ENCODE measurements around the gene REXO2.

REXO2 gene

GRCh38 chr11:114440971-114441763, 1.9 kb downstream of the REXO2 start:
- DNase-seq, result no peak

GRCh38 chr11:114441921-114442320, 2.7 kb downstream of the REXO2 start:
- DNase-seq, result no peak

- DNase-seq, result no peak
Measured at GRCh38 chr11:114442536-114442935, 3.3 kb downstream of the REXO2 start.

GRCh38 chr11:114447444-114447843, 8.2 kb downstream of the REXO2 start:
- DNase-seq, result no peak

- DNase-seq, result no peak
Measured at GRCh38 chr11:114447892-114448291, 8.6 kb downstream of the REXO2 start.

- DNase-seq, result no peak
Measured at GRCh38 chr11:114448749-114449482, 9.6 kb downstream of the REXO2 start.

GRCh38 chr11:114449845-114450244, 10.6 kb downstream of the REXO2 start:
- no peak for DNase-seq

GRCh38 chr11:114452399-114452798, 13.1 kb downstream of the REXO2 start:
- no peak for DNase-seq

- DNase-seq, result no peak
Measured at GRCh38 chr11:114463999-114464398, 24.7 kb downstream of the REXO2 start.

- DNase-seq, result no peak
Measured at GRCh38 chr11:114466742-114467141, 27.5 kb downstream of the REXO2 start.

GRCh38 chr11:114472661-114473060, 33.4 kb downstream of the REXO2 start:
- no peak for DNase-seq

GRCh38 chr11:114478001-114478410, 38.7 kb downstream of the REXO2 start:
- no peak for DNase-seq

GRCh38 chr11:114478768-114479167, 39.5 kb downstream of the REXO2 start:
- no peak for DNase-seq

- no peak for DNase-seq
Measured at GRCh38 chr11:114479331-114479730, 40.1 kb downstream of the REXO2 start.

- no peak for DNase-seq
Measured at GRCh38 chr11:114482114-114482513, 42.8 kb downstream of the REXO2 start.

GRCh38 chr11:114483929-114484328, 44.7 kb downstream of the REXO2 start:
- no peak for DNase-seq

- no peak for DNase-seq
Measured at GRCh38 chr11:114496915-114497314, 57.6 kb downstream of the REXO2 start.

- DNase-seq, result no peak
Measured at GRCh38 chr11:114499756-114500155, 60.5 kb downstream of the REXO2 start.

Data from DMS79 treated with DMSO at 0.1 percent for 48 hours (cell line).